HepG2 (cell line): ENCODE data around the gene POLE3. TPM values are rescaled to one million over a fixed set of nuclear protein-coding genes. Genes with fewer than 3 reads are reported as not detected.
A peak's percentile ranks its signal among the peaks of the same experiment; 100 is the strongest.

Experiments used
- CCDC6 ChIP-seq: sonication (generic); formaldehyde crosslinking; IDR thresholded peaks from 2 replicates; pipeline ENCODE4 v1.8.1; 2022; ENCODE audit warnings: mild to moderate bottlenecking, missing genetic modification reagents, moderate library complexity
- NR2F1 ChIP-seq, 2 experiments: fragments of 450-650 bp in 1 of 2; formaldehyde crosslinking in 1 of 2; IDR thresholded peaks; 2 replicates each; pipeline versions ENCODE4 v1.5.0 to v1.6.1; 2016 to 2020; ENCODE audit warnings: mild to moderate bottlenecking in 1 of 2, missing compliant biosample characterization in 1 of 2, missing genetic modification reagents in 1 of 2, moderate library complexity in 1 of 2
- PPARG ChIP-seq: conservative IDR thresholded peaks from 2 replicates; pipeline ENCODE4 v1.6.1; 2016; ENCODE audit warnings: missing biosample characterization, missing genetic modification reagents
- SNRNP70 ChIP-seq: fragments of 200-400 bp; formaldehyde crosslinking; IDR thresholded peaks from 2 replicates; pipeline ENCODE4 v1.6.1; 2017; ENCODE audit warnings: mild to moderate bottlenecking, low read depth, low read length, moderate library complexity
- TOE1 ChIP-seq: sonication (generic); formaldehyde crosslinking; IDR thresholded peaks from 2 replicates; pipeline ENCODE4 v1.4.0; 2020; ENCODE audit warnings: mild to moderate bottlenecking, missing genetic modification reagents
- ZNF207 ChIP-seq: fragments of 450-650 bp; IDR thresholded peaks from 2 replicates; pipeline ENCODE4 v1.6.1; 2016; ENCODE audit warnings: antibody characterized with exemption, borderline replicate concordance
- ZNF34 ChIP-seq: sonication (generic); formaldehyde crosslinking; IDR thresholded peaks from 2 replicates; pipeline ENCODE4 v1.4.0; 2020; ENCODE audit warnings: mild to moderate bottlenecking, missing genetic modification reagents, borderline replicate concordance
- ZNF354B ChIP-seq: sonication (generic); formaldehyde crosslinking; IDR thresholded peaks from 2 replicates; pipeline ENCODE4 v1.8.0; 2022; ENCODE audit warnings: mild to moderate bottlenecking, missing genetic modification reagents
- ZNF552 ChIP-seq: sonication (generic); formaldehyde crosslinking; IDR thresholded peaks from 2 replicates; pipeline ENCODE4 v1.9.0; 2022; ENCODE audit warnings: missing genetic modification reagents, mild to moderate bottlenecking, borderline replicate concordance
- ZNF670 ChIP-seq: sonication (generic); formaldehyde crosslinking; IDR thresholded peaks from 2 replicates; pipeline ENCODE4 v1.8.0; 2022; ENCODE audit warnings: mild to moderate bottlenecking, missing genetic modification reagents, borderline replicate concordance
- ZNF772 ChIP-seq: sonication (generic); formaldehyde crosslinking; IDR thresholded peaks from 2 replicates; pipeline ENCODE4 v1.5.0; 2020; ENCODE audit warnings: mild to moderate bottlenecking, missing genetic modification reagents
- ZNF879 ChIP-seq: sonication (generic); formaldehyde crosslinking; IDR thresholded peaks from 2 replicates; pipeline ENCODE4 v1.8.1; 2023; ENCODE audit warnings: missing genetic modification reagents
- polyA plus RNA-seq, 8 experiments: library from polyadenylated mRNA; depleted of rRNA in 3 of 8; stranded (reverse) in 7 of 8; unstranded in 1 of 8; fragments of >200 nt; fragmentation: Illumina TruSeq in 4 of 8; extraction: Trizol in 4 of 8; gene quantifications; 2 replicates each; pipeline versions ENCODE4 v1.2.1 to v1.2.3, GENCODE V29; 2011 to 2016; ENCODE audit warnings: low read depth in 4 of 8, missing spikeins in 1 of 8, mixed read lengths in 1 of 8; ENCODE audit not compliant: insufficient read depth in 1 of 8
- total RNA-seq, 5 experiments: library from RNA; depleted of rRNA; stranded (reverse); fragments of >200 nt; fragmentation: Illumina TruSeq; extraction: Trizol; gene quantifications; 2 replicates each; pipeline ENCODE4 v1.2.3, GENCODE V29; 2016; ENCODE audit warnings: low read depth in 1 of 5
- TF ChIP-seq, protein P1 (sequence below): sonication (generic); formaldehyde crosslinking; IDR thresholded peaks from 2 replicates; pipeline ENCODE4 v1.8.0; 2022; ENCODE audit warnings: mild to moderate bottlenecking, missing genetic modification reagents, moderate library complexity
- TF ChIP-seq, protein P2 (sequence below): sonication (generic); formaldehyde crosslinking; IDR thresholded peaks from 2 replicates; pipeline ENCODE4 v1.8.0; 2022; ENCODE audit warnings: mild to moderate bottlenecking, missing genetic modification reagents, borderline replicate concordance
- TF ChIP-seq, protein P3 (sequence below): IDR thresholded peaks from 2 replicates; pipeline ENCODE4 v1.6.1; 2016; ENCODE audit warnings: low read depth, control low read depth
- TF ChIP-seq, protein P4 (sequence below): sonication (generic); formaldehyde crosslinking; IDR thresholded peaks from 2 replicates; pipeline ENCODE4 v1.5.1; 2020; ENCODE audit warnings: missing genetic modification reagents, mild to moderate bottlenecking, borderline replicate concordance
- TF ChIP-seq, protein P5 (sequence below): sonication (generic); formaldehyde crosslinking; IDR thresholded peaks from 2 replicates; pipeline ENCODE4 v1.4.0; 2020; ENCODE audit warnings: missing genetic modification reagents, borderline replicate concordance

POLE3 gene
- total and polyA plus RNA-seq, 2 of the 13 experiments (the other 11 are each of a cell fraction or from before 2014, with no cell fraction given), result 36.0 to 77.2 TPM

DNA sequence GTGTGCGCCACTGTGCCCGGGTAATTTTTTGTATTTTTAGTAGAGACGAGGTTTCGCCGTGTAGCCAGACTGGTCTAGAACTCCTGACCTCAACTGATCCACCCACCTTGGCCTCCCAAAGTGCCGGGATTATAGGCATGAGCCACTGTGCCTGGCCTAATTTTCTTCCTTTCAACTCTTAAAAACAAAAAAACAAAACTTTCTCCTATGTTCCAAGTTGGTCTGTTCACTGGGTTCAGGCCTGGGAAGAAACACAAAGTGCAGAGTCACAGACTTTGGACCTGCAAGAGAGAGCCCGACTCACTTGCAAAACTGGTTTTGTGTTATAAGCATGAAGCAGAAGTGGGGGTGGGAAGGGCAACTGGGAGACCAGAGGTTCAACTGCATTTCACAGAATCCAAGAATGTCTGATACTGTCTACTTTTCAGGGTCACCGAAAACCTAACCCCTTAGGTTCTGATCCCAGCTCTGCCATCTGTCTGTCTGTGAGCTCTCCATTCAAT lies 28.5 kb downstream of the POLE3 start (continued):
- TF ChIP-seq, protein P1, sequence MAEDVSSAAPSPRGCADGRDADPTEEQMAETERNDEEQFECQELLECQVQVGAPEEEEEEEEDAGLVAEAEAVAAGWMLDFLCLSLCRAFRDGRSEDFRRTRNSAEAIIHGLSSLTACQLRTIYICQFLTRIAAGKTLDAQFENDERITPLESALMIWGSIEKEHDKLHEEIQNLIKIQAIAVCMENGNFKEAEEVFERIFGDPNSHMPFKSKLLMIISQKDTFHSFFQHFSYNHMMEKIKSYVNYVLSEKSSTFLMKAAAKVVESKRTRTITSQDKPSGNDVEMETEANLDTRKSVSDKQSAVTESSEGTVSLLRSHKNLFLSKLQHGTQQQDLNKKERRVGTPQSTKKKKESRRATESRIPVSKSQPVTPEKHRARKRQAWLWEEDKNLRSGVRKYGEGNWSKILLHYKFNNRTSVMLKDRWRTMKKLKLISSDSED (CRISPR knock-in tag), result no peak
- no peak for TF ChIP-seq CCDC6 (CRISPR knock-in tag)
- peak; percentile 85; the same call in 1 of the 2 replicates for TF ChIP-seq PPARG (CRISPR knock-in tag)
- TF ChIP-seq ZNF552, result no peak
- 0 out of 2 replicates have a peak, but pooled peaks have one; percentile 41 for TF ChIP-seq ZNF670 (CRISPR knock-in tag)
- TF ChIP-seq ZNF879 (CRISPR knock-in tag), result no peak
- no peak for TF ChIP-seq ZNF354B
- TF ChIP-seq, protein P2, sequence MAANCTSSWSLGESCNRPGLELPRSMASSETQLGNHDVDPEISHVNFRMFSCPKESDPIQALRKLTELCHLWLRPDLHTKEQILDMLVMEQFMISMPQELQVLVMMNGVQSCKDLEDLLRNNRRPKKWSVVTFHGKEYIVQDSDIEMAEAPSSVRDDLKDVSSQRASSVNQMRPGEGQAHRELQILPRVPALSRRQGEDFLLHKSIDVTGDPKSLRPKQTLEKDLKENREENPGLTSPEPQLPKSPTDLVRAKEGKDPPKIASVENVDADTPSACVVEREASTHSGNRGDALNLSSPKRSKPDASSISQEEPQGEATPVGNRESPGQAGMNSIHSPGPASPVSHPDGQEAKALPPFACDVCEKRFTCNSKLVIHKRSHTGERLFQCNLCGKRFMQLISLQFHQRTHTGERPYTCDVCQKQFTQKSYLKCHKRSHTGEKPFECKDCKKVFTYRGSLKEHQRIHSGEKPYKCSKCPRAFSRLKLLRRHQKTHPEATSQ, result no peak
- no peak for TF ChIP-seq TOE1 (CRISPR knock-in tag)
- TF ChIP-seq, protein P3, sequence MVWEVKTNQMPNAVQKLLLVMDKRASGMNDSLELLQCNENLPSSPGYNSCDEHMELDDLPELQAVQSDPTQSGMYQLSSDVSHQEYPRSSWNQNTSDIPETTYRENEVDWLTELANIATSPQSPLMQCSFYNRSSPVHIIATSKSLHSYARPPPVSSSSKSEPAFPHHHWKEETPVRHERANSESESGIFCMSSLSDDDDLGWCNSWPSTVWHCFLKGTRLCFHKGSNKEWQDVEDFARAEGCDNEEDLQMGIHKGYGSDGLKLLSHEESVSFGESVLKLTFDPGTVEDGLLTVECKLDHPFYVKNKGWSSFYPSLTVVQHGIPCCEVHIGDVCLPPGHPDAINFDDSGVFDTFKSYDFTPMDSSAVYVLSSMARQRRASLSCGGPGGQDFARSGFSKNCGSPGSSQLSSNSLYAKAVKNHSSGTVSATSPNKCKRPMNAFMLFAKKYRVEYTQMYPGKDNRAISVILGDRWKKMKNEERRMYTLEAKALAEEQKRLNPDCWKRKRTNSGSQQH (CRISPR knock-in tag), result no peak
- TF ChIP-seq, protein P4, sequence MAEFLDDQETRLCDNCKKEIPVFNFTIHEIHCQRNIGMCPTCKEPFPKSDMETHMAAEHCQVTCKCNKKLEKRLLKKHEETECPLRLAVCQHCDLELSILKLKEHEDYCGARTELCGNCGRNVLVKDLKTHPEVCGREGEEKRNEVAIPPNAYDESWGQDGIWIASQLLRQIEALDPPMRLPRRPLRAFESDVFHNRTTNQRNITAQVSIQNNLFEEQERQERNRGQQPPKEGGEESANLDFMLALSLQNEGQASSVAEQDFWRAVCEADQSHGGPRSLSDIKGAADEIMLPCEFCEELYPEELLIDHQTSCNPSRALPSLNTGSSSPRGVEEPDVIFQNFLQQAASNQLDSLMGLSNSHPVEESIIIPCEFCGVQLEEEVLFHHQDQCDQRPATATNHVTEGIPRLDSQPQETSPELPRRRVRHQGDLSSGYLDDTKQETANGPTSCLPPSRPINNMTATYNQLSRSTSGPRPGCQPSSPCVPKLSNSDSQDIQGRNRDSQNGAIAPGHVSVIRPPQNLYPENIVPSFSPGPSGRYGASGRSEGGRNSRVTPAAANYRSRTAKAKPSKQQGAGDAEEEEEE (CRISPR knock-in tag), result no peak
- TF ChIP-seq NR2F1 (CRISPR knock-in tag; IDR thresholded peaks at IDR 0.05), result peak; percentile 32 to 69; a peak in 3 of 4 replicates
- no peak for TF ChIP-seq SNRNP70
- TF ChIP-seq, protein P5, sequence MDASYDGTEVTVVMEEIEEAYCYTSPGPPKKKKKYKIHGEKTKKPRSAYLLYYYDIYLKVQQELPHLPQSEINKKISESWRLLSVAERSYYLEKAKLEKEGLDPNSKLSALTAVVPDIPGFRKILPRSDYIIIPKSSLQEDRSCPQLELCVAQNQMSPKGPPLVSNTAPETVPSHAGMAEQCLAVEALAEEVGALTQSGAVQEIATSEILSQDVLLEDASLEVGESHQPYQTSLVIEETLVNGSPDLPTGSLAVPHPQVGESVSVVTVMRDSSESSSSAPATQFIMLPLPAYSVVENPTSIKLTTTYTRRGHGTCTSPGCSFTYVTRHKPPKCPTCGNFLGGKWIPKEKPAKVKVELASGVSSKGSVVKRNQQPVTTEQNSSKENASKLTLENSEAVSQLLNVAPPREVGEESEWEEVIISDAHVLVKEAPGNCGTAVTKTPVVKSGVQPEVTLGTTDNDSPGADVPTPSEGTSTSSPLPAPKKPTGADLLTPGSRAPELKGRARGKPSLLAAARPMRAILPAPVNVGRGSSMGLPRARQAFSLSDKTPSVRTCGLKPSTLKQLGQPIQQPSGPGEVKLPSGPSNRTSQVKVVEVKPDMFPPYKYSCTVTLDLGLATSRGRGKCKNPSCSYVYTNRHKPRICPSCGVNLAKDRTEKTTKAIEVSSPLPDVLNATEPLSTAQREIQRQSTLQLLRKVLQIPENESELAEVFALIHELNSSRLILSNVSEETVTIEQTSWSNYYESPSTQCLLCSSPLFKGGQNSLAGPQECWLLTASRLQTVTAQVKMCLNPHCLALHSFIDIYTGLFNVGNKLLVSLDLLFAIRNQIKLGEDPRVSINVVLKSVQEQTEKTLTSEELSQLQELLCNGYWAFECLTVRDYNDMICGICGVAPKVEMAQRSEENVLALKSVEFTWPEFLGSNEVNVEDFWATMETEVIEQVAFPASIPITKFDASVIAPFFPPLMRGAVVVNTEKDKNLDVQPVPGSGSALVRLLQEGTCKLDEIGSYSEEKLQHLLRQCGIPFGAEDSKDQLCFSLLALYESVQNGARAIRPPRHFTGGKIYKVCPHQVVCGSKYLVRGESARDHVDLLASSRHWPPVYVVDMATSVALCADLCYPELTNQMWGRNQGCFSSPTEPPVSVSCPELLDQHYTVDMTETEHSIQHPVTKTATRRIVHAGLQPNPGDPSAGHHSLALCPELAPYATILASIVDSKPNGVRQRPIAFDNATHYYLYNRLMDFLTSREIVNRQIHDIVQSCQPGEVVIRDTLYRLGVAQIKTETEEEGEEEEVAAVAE (CRISPR knock-in tag), result peak; percentile 46; the same call in 1 of the 2 replicates
- TF ChIP-seq ZNF34, result no peak
- peak; percentile 15; the same call in 1 of the 2 replicates for TF ChIP-seq ZNF772
- no peak for TF ChIP-seq ZNF207
